Renal cortex interstitium (tissue), 11 donors: ENCODE data around the gene PRDM16. TPM values are rescaled to one million over a fixed set of nuclear protein-coding genes. Genes with fewer than 3 reads are reported as not detected.
"Not testable (repeated sequence)": the region's sequence is repeated elsewhere in the genome, so short reads cannot be mapped to it uniquely, and the experiment has no call there.

ENCODE experiments used
- DNase-seq, 11 donors: peaks; one replicate each; pipeline ENCODE4 v3.0.0-alpha.2; 2013; ENCODE audit warnings: low read depth in 9 of 11, low spot score in 4 of 11; ENCODE audit errors: extremely low read depth in 1 of 11
- polyA plus RNA-seq, 3 donors: library from polyadenylated mRNA; unstranded; fragments of 120-200 nt; gene quantifications; one replicate each; pipeline ENCODE4 v1.2.1, GENCODE V29; 2013; ENCODE audit not compliant: insufficient read length in 3 of 3

PRDM16 gene
- polyA plus RNA-seq, 3 donors = 5.8 to 14.6 (median 7.3) TPM

- DNase-seq = no peak
Measured at GRCh38 chr1:3161176-3161840, 92.3 kb downstream of the PRDM16 start.

- DNase-seq = no peak
Measured at GRCh38 chr1:3162322-3162882, 93.4 kb downstream of the PRDM16 start.

- no peak for DNase-seq
Measured at GRCh38 chr1:3163356-3163755, 94.4 kb downstream of the PRDM16 start.

- DNase-seq = no peak
Measured at GRCh38 chr1:3164671-3165070, 95.7 kb downstream of the PRDM16 start.

- DNase-seq = not testable (repeated sequence)
Measured at GRCh38 chr1:3165189-3165588, 96.2 kb downstream of the PRDM16 start.

- no peak for DNase-seq
Measured at GRCh38 chr1:3166206-3166918, 97.4 kb downstream of the PRDM16 start.

- no peak for DNase-seq
Measured at GRCh38 chr1:3167255-3167654, 98.3 kb downstream of the PRDM16 start.

GRCh38 chr1:3168678-3169077 is 99.7 kb downstream of the PRDM16 start:
- DNase-seq = no peak

GRCh38 chr1:3169665-3170356 is 100.8 kb downstream of the PRDM16 start:
- no peak for DNase-seq

GRCh38 chr1:3170561-3171453 is 101.8 kb downstream of the PRDM16 start:
- DNase-seq = peak in 9 of 11 donors; percentile 31 to 72 (median 60)

- no peak for DNase-seq
Measured at GRCh38 chr1:3171761-3172160, 102.8 kb downstream of the PRDM16 start.

- no peak for DNase-seq
Measured at GRCh38 chr1:3172431-3173380, 103.7 kb downstream of the PRDM16 start.

GRCh38 chr1:3173381-3173980 is 104.5 kb downstream of the PRDM16 start:
- DNase-seq = no peak

GRCh38 chr1:3174487-3175247 is 105.7 kb downstream of the PRDM16 start:
- peak in 2 of 11 donors; percentile 42 to 44 for DNase-seq

GRCh38 chr1:3175486-3175885 is 106.5 kb downstream of the PRDM16 start:
- DNase-seq = no peak

GRCh38 chr1:3176028-3176427 is 107.0 kb downstream of the PRDM16 start:
- no peak for DNase-seq

GRCh38 chr1:3176820-3177219 is 107.8 kb downstream of the PRDM16 start:
- DNase-seq = no peak
